ENCODE data around the gene ANO2. TPM values are rescaled to one million over a fixed set of nuclear protein-coding genes. Genes with fewer than 3 reads are reported as not detected.

Gene ANO2
- total RNA-seq, 1 donor from 2014 or later, result 1.7 TPM

DNA sequence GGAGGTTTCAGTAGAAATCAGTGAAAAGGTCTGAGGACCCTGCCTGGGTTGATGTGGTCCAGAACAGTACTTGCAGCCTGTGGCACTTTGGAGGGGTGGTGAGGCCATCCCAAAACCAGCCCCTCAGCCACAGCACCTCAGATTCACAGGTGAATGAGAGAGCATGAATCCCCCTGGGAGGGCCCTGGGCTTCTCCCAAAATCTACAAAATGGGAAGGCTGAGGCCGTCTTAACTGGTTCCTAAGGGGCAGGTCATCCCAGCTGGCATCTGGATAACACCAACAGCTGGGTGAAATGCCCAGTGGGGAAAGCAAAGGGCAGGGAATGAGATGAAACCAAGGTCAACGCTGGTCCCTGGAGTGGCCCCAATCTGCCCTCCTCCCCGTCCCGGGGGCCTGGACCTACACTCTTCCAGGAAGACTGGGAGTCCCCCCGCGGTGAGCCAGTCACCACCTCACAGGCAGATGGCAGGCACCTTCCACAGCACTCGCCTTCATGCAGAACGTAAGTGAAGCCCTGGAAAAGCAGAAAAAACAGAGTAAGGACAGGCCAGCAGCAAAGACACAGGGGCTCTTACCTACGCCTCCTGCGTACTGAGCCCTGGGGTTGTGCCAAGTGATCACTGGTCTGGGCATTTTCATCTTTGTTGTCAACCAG lies 26.3 kb upstream of the ANO2 start:
- TF ChIP-seq, protein P1, sequence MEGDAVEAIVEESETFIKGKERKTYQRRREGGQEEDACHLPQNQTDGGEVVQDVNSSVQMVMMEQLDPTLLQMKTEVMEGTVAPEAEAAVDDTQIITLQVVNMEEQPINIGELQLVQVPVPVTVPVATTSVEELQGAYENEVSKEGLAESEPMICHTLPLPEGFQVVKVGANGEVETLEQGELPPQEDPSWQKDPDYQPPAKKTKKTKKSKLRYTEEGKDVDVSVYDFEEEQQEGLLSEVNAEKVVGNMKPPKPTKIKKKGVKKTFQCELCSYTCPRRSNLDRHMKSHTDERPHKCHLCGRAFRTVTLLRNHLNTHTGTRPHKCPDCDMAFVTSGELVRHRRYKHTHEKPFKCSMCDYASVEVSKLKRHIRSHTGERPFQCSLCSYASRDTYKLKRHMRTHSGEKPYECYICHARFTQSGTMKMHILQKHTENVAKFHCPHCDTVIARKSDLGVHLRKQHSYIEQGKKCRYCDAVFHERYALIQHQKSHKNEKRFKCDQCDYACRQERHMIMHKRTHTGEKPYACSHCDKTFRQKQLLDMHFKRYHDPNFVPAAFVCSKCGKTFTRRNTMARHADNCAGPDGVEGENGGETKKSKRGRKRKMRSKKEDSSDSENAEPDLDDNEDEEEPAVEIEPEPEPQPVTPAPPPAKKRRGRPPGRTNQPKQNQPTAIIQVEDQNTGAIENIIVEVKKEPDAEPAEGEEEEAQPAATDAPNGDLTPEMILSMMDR (conservative IDR thresholded peaks at IDR 0.05; ENCODE audit: low read depth, low read length), result no peak
- DNase-seq (ENCODE audit: low read depth), result no peak
- H3K4me3 ChIP-seq (ENCODE audit: low read depth, low read length), result no peak overlapping the region

DNA sequence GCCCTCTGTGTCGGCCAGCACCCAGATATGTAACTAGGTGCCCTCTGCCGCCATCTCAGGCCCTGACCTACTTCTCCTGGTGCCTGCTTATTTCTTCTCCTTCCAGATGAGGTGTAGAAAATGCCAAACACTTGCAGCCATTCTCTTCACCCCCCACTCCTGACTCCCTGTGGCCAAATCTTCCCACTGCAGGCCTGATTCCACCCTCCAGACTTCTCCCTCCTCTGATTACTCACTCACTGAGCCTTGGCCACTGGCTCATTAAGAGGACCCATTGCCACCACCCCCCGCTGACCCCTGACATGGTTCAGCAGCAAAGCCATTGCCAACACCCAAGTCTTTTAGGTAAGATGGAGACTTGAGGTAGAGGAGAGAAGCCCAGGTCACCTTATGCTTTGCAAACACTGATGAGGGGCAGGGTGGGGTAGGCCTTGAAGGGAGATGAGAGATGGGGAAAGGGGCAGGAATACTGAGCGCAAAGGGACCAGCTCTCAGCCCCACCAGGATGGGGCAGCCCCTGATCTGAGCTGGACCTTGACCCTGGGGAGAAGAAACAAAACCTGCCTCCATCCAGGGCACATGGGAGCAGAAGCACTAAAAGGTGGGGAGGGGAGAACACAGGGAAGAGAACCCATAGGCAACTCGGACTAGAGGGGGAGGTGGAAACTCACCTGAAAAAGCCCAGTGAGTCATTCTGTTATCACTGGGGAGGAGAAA lies 25.1 kb upstream of the ANO2 start:
- no peak for DNase-seq (ENCODE audit: low read depth)
- TF ChIP-seq, protein P1 (conservative IDR thresholded peaks at IDR 0.05; ENCODE audit: low read depth, low read length), result no peak
- no peak overlapping the region for H3K4me3 ChIP-seq (ENCODE audit: low read depth, low read length)

DNA sequence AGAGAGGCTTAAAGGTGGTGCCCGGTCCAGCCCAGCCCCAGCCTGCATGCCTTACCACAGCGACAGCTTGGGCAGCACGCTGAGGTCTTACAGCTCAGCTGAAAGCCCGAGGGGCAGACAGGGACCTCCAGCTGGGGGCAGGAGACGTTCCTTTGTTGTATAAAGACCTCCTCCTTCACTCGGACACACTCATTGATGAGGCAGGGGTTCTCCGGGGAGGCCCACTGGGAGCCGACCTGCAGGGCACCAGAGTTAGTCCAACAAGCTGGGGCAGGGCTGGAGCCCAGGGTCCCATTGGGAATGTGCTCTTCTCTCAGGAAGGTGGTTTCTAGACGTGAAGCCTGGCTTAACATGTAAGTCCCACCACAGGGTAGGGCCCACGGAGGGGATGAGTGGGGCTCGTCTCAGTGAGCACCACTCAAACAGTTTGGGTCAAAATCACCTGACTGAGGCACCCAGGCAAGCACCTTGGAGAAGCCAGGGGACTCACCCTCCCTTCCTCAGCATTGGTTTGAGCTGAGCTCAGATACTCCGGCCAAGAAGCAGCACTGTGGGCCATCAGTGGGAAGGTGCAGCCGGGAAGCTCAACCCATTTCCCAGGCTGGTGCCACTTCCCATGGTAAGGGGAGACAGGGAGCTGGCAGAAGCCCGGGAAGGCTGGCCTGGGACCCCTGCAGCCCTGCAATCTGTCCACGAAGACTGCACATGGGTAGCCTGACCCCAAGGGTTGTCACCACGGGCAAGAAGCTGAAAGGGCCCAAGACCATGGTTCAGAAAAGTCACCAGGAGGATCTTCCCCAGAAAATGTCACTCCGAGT lies 24.3 kb upstream of the ANO2 start:
- H3K4me3 ChIP-seq (ENCODE audit: low read depth, low read length), result no peak overlapping the region
- TF ChIP-seq, protein P1 (conservative IDR thresholded peaks at IDR 0.05; ENCODE audit: low read depth, low read length), result no peak
- no peak for DNase-seq (ENCODE audit: low read depth)

DNA sequence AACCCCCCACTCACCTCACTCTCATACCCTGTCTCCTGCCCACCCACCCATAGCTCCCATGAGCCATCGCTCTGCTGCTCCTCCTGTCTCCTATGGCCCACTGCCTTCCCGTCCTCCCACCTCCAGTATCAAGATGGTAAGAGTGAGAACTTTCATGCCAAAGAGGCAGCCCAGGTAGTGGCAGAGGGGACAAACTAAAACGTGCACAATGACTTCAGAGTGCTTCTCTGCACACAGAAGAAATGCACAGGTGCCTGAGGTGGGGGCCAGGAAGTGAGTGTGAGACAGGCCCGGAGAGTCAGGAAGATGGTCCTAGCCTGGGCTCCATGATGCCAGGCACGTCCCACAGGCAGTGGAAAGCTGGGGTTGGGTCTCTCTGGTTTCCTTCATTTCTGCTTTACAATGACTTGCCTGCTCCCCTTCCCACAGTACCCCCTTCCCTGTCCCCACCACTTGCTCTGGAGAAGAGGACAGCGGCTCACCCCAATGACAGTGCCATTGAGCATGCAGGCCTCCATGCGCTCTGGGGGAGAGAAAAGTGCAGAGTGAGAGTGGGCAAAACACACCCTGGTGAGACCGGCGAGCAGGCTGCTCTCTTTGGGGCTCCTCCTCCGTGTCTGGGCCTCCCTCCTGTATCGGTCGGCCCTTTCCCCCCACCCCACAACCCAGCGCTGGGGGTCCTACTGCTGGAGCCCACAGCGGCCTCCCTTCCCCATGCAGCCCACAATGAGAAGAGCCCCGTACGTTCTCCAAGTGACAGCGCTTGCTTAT lies 22.8 kb upstream of the ANO2 start:
- H3K4me3 ChIP-seq (ENCODE audit: low read depth, low read length), result no peak overlapping the region
- DNase-seq (ENCODE audit: low read depth), result no peak
- TF ChIP-seq, protein P1 (conservative IDR thresholded peaks at IDR 0.05; ENCODE audit: low read depth, low read length), result no peak

DNA sequence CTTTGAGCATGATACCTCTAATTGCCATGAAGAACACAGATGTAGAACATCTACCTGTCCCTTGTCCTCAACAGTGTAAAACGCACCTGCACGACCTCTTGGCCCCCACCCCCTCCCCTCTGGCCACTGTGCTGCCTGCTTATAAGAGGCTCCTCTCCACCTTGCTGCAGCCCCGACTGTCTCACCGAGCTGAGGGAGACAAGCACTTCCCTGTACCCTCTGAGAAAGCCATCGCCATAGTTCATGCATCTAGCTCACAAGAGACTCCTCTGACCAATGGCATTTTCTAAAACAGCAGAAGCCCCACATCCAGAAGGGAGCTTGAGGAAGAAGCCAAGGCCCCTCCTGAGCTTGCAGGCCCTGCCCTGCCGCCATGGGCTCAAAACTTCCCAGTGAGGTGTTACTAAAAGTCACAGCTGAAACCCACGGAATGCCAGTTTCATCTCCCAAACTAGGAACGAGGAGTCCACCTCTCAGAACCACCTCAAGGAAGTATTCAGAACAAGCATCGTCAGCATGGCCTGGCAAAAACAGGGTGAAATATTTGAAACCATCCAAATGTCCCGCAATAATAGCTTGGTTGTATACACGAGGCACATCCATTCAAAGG lies 21.5 kb upstream of the ANO2 start:
- no peak for DNase-seq (ENCODE audit: low read depth)

More for the DNA sequence above, 21.5 kb upstream of the ANO2 start:
- no peak overlapping the region for H3K4me3 ChIP-seq (ENCODE audit: low read depth, low read length)
- TF ChIP-seq, protein P1 (conservative IDR thresholded peaks at IDR 0.05; ENCODE audit: low read depth, low read length), result no peak

Measured in epithelial cell of proximal tubule (primary cell).